Endodermal cell (in vitro differentiated cells): ENCODE data around the gene GGT7. TPM values are rescaled to one million over a fixed set of nuclear protein-coding genes. Genes with fewer than 3 reads are reported as not detected.
A peak's percentile ranks its signal among the peaks of the same experiment; 100 is the strongest.

Experiments used
- DNase-seq: peaks from one replicate; pipeline ENCODE4 v3.0.0-alpha.2; 2017
- H3K27ac ChIP-seq: 2 replicates; pipeline ENCODE4 v1.5.1; 2013; ENCODE audit warnings: mild to moderate bottlenecking, low read depth, low read length, moderate library complexity
- H3K27me3 ChIP-seq: 2 replicates; pipeline ENCODE4 v1.6.1; 2013; ENCODE audit warnings: mild to moderate bottlenecking, low read length, moderate library complexity; ENCODE audit not compliant: insufficient read depth, control insufficient read depth, poor library complexity, severe bottlenecking
- H3K36me3 ChIP-seq: 2 replicates; pipeline ENCODE4 v1.7.0; 2013; ENCODE audit warnings: mild to moderate bottlenecking, low read length, moderate library complexity; ENCODE audit not compliant: control insufficient read depth, insufficient read depth
- H3K4me1 ChIP-seq: one replicate; pipeline ENCODE4 v1.7.0; 2013; ENCODE audit warnings: low read length; ENCODE audit not compliant: control insufficient read depth, insufficient read depth
- H3K4me3 ChIP-seq: 2 replicates; pipeline ENCODE4 v1.5.1; 2013; ENCODE audit warnings: mild to moderate bottlenecking, low read length, moderate library complexity
- H3K9ac ChIP-seq: 2 replicates; pipeline ENCODE4 v1.6.1; 2013; ENCODE audit warnings: mild to moderate bottlenecking, low read length, moderate library complexity; ENCODE audit not compliant: poor library complexity, severe bottlenecking; ENCODE audit errors: extremely low read depth
- H3K9me3 ChIP-seq: 2 replicates; pipeline ENCODE4 v1.6.1; 2013; ENCODE audit warnings: mild to moderate bottlenecking, low read length, moderate library complexity; ENCODE audit not compliant: control insufficient read depth
- H3K27ac Mint-ChIP-seq: 2 replicates; pipeline ENCODE4 v1.8.0; 2020; ENCODE audit warnings: mixed read lengths
- H3K27me3 Mint-ChIP-seq: 2 replicates; pipeline ENCODE4 v1.8.0; 2021; ENCODE audit warnings: mild to moderate bottlenecking, mixed read lengths; ENCODE audit not compliant: insufficient read depth
- H3K36me3 Mint-ChIP-seq: 2 replicates; pipeline ENCODE4 v1.8.0; 2020; ENCODE audit warnings: low read depth, mixed read lengths
- H3K4me1 Mint-ChIP-seq: 2 replicates; pipeline ENCODE4 v1.8.0; 2020; ENCODE audit warnings: mixed read lengths
- H3K4me3 Mint-ChIP-seq: 2 replicates; pipeline ENCODE4 v1.8.0; 2020; ENCODE audit warnings: mild to moderate bottlenecking, moderate library complexity, mixed read lengths
- H3K9me3 Mint-ChIP-seq: 2 replicates; pipeline ENCODE4 v1.8.0; 2020; ENCODE audit warnings: mild to moderate bottlenecking, mixed read lengths
- WGBS, 2 experiments: methylation state at CpG; one replicate each; pipeline versions ENCODE4 v1.1.5 to v1.1.7; 2013; ENCODE audit warnings: missing lambda C conversion rate in 2 of 2, mixed read lengths in 1 of 2; ENCODE audit not compliant: insufficient coverage in 1 of 2, insufficient read length in 1 of 2; 5-methylcytosine and 5-hydroxymethylcytosine counted together
- total RNA-seq, 2 donors: library from RNA; stranded (reverse); fragmentation: NEBNext Ultra II Directional in 1 of 2; extraction: Animal tissue kit (Norgen Biotek cat#: 25700) in 1 of 2; gene quantifications; 2 replicates in 1 of 2; 3 replicates in 1 of 2; pipeline ENCODE4 v1.2.1, GENCODE V29; 2021
- TF ChIP-seq, protein P1 (sequence below): fragments of 200-600 bp; sonication (generic); conservative IDR thresholded peaks from 2 replicates; pipeline ENCODE4 v1.5.0; 2021; ENCODE audit warnings: antibody characterized with exemption, mild to moderate bottlenecking

The GGT7 gene
- total RNA-seq, 2 donors from 2014 or later = 31.8 to 43.3 TPM

DNA sequence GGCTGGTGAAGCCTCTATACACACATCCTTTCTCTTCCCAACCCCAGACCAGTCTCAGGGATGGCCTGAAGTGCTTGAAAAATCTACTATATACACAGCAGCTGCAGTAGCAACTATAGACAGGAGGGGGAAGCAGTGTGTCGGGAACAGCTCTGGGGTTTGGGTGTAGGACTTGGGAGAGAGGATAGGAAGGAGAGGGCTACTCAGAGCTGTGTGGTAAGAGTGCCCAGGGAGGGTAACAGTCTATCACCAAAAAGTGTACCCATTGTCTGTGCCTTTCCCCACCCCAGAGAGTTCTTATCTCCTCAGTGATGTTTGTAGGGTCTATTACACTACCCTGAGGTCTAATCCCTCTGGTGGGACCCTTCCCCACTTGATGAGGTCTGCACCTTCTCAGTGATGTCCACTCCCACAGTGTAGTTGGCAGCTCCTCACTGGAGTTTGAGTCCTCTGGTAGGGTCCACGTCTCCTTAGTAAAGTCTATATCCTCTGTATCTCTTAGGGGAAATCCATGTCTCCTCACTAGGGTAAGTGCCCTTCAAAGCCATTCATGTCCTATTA lies 1.5 kb upstream of the GGT7 start:
- H3K27ac ChIP-seq = no peak overlapping the region
- no peaks in the 10 kb centered on the region for H3K9me3 ChIP-seq
- H3K4me3 ChIP-seq = no peak overlapping the region
- peaks cover 5% of the 10 kb centered on the region for H3K36me3 ChIP-seq
- H3K36me3 Mint-ChIP-seq = peaks cover 1% of the 10 kb centered on the region
- TF ChIP-seq, protein P1, sequence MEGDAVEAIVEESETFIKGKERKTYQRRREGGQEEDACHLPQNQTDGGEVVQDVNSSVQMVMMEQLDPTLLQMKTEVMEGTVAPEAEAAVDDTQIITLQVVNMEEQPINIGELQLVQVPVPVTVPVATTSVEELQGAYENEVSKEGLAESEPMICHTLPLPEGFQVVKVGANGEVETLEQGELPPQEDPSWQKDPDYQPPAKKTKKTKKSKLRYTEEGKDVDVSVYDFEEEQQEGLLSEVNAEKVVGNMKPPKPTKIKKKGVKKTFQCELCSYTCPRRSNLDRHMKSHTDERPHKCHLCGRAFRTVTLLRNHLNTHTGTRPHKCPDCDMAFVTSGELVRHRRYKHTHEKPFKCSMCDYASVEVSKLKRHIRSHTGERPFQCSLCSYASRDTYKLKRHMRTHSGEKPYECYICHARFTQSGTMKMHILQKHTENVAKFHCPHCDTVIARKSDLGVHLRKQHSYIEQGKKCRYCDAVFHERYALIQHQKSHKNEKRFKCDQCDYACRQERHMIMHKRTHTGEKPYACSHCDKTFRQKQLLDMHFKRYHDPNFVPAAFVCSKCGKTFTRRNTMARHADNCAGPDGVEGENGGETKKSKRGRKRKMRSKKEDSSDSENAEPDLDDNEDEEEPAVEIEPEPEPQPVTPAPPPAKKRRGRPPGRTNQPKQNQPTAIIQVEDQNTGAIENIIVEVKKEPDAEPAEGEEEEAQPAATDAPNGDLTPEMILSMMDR = peak; percentile 96
- H3K27ac Mint-ChIP-seq = no peak overlapping the region
- peaks cover 24% of the 10 kb centered on the region for H3K4me1 Mint-ChIP-seq
- no peak overlapping the region for H3K9ac ChIP-seq
- peaks cover 46% of the 10 kb centered on the region for H3K27me3 Mint-ChIP-seq
- H3K4me3 Mint-ChIP-seq = peak overlapping the region; percentile 25
- 23 to 42% methylated on average over 2 of the region's 2 CpGs for WGBS, 2 experiments
- H3K9me3 Mint-ChIP-seq = no peaks in the 10 kb centered on the region
- DNase-seq = peak; percentile 94
- H3K27me3 ChIP-seq = peaks cover 17% of the 10 kb centered on the region
- H3K4me1 ChIP-seq = no peaks in the 10 kb centered on the region

DNA sequence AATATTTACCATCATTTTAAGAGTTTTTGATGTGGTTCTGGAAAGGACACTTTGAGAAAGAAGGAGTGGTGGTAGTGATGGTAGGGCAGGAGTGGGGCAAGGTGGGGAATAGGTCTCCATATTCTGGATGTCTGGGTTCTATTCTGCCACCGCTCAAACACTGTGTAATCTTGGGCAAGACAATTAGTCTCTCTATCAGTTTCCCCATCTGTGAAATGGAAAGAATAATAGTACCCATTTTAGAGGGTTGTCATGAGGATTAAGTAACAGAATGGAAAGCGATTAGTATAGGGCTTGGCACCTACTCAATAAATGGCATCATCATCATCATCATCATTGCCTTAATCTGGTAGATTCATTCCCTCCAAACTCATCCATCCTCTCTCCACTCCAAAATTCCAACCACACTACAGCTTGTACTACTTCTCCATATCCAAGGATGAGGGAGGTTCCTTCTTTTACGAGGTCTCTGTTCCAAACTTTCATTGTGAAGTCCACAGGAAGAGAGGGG lies 982 bp upstream of the GGT7 start:
- Histone ChIP-seq H3K27ac (no peak overlapping the region), H3K36me3 (peaks cover 5% of the 10 kb centered on the region), H3K9ac (no peak overlapping the region), H3K4me1 (no peaks in the 10 kb centered on the region), H3K9me3 (no peaks in the 10 kb centered on the region), H3K4me3 (no peak overlapping the region), H3K27me3 (peaks cover 17% of the 10 kb centered on the region)
- no peaks in the 10 kb centered on the region for H3K36me3 Mint-ChIP-seq
- H3K4me1 Mint-ChIP-seq = peaks cover 24% of the 10 kb centered on the region
- TF ChIP-seq, protein P1 = no peak
- peaks cover 46% of the 10 kb centered on the region for H3K27me3 Mint-ChIP-seq
- H3K4me3 Mint-ChIP-seq = peak overlapping the region; percentile 69
- 80 to 81% methylated on average over 1 to 3 of the region's 3 CpGs for WGBS, 2 experiments
- no peaks in the 10 kb centered on the region for H3K9me3 Mint-ChIP-seq
- no peak overlapping the region for H3K27ac Mint-ChIP-seq
- DNase-seq = no peak

DNA sequence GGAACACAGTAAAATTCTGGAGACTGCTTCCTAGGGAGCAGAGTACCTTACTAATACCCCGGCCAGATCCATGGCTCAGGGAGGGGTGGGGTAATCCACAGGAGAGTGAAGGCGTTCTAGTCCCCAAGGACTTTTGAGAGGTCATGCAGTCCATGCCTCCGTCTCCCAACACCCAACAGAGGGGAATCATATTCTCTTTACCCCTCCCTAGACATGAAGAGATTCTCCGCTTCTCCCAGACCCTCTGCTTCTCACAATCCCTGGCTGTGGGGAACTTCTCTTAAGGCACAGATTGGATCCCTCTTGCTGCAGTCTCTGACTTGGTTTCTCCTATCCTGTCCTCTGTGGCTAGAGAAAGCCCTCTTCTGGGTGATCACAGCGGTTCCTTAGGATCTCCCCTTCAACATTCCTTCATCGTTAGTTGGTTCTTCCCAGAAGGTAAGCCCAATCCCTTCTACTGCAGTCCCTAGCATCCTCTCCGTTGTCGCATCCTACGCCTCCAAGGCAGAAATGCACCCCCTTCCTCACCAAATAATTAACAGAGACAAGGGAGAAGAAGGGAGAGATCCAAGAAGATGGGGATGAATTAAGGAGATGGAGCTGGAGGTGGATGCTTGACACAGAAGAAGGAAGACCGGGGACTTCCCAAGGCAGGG lies 562 bp downstream of the GGT7 start:
- Mint-ChIP-seq H3K36me3 (no peaks in the 10 kb centered on the region), H3K27me3 (peaks cover 34% of the 10 kb centered on the region), H3K27ac (no peak overlapping the region), H3K9me3 (no peaks in the 10 kb centered on the region), H3K4me1 (peaks cover 21% of the 10 kb centered on the region), H3K4me3 (peak overlapping the region; percentile 69)
- TF ChIP-seq, protein P1 = no peak
- Histone ChIP-seq H3K4me3 (peak overlapping the region; percentile 95), H3K36me3 (peaks cover 5% of the 10 kb centered on the region), H3K9me3 (no peaks in the 10 kb centered on the region), H3K27me3 (peaks cover 14% of the 10 kb centered on the region), H3K4me1 (no peaks in the 10 kb centered on the region), H3K27ac (no peak overlapping the region), H3K9ac (peak overlapping the region; percentile 72)
- DNase-seq = peak; percentile 48
- 50 to 53% methylated on average over 4 to 7 of the region's 10 CpGs for WGBS, 2 experiments
